ENCODE results near the gene RCOR2.

DNA sequence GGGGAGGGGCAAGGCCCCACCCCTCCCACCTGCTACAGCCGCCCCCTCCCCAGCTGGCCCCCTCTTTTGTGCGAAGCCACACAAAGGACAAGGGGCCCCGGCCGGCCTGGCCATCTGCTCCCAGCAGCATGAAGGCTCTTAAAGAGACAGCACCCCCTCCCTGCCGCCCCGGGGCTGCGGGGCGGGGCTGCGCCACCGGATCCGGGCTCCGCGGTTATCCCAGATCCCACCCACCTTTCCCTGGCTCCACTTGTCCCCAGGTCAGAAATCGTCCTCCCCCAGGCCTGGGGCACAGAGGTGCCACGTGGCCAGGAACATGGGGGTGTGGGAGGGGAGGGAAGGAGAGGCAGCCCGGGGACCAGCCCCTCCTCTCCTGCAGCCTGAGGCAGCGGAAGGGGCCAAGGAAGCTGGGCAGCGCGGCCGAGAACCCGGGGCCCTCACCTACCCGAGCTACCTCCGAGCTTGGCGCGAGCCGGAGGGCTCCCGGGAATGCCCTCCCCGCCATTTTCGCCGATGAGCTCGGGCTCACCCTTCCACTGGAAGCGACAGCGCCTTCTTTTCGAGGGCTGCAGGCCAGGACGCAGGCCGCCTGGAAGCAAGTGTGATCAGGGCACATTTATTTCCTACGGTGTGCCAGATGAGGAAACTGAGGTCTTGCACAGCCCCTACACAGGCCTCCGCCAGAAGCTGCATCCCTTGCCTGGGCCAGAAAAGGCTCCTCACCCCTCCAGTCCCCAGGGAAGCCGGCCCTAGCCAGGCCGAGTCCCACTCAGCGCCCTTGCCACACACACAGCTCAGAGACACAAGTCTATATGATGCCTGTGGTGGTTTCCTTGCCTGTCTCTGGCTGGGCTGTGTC is 2.5 kb upstream of the RCOR2 start:
- TF ChIP-seq POLR2A (IDR thresholded peaks at IDR 0.05; ENCODE audit: low read length) (no peak), GATA1 (IDR thresholded peaks at IDR 0.05; ENCODE audit: low read depth, low read length) (no peak)

Measured in erythroblast (primary cell).